ENCODE measurements around the gene GSX2. TPM values are rescaled to one million over a fixed set of nuclear protein-coding genes. Genes with fewer than 3 reads are reported as not detected.
"Not testable (repeated sequence)": the region's sequence is repeated elsewhere in the genome, so short reads cannot be mapped to it uniquely, and the experiment has no call there.

The GSX2 gene
- total and polyA plus RNA-seq, 5 donors, result not detected

GRCh38 chr4:54107951-54108748 is 8.2 kb downstream of the GSX2 start:
- ATAC-seq (no peak), DNase-seq (no peak)
- Histone ChIP-seq H3K27ac (ENCODE audit: low read length) (no peak overlapping the region), H3K4me1 (ENCODE audit: control insufficient read depth, insufficient read depth, low read length) (peaks cover 4% of the 10 kb centered on the region), H3K4me3 (ENCODE audit: low read length) (no peak overlapping the region), H3K9me3 (ENCODE audit: control insufficient read depth, low read length) (no peaks in the 10 kb centered on the region), H3K27me3 (ENCODE audit: control insufficient read depth, insufficient read depth) (no peaks in the 10 kb centered on the region)
- intact Hi-C loops (cut with DNase I), result loop anchor here in 1 of 4 donors (10.0 kb wide), 1 partner anchor 107 kb away; no protein-coding TSS in a partner anchor
- WGBS, result 31% methylated on average over 22 of the region's 22 CpGs

- WGBS, result 16% methylated on average over 51 of the region's 51 CpGs
- H3K27ac ChIP-seq (ENCODE audit: low read length), result no peak overlapping the region
- peak overlapping the region; percentile 8 for H3K4me3 ChIP-seq (ENCODE audit: low read length)
- peak in 1 of 2 donors; percentile 62 for ATAC-seq
- H3K27me3 ChIP-seq (ENCODE audit: control insufficient read depth, insufficient read depth), result no peaks in the 10 kb centered on the region
- H3K9me3 ChIP-seq (ENCODE audit: control insufficient read depth, low read length), result no peaks in the 10 kb centered on the region
- intact Hi-C loops (cut with DNase I), result loop anchor here in 1 of 4 donors (10.0 kb wide), 1 partner anchor 105 kb away; no protein-coding TSS in a partner anchor
- H3K4me1 ChIP-seq (ENCODE audit: control insufficient read depth, insufficient read depth, low read length), result peaks cover 4% of the 10 kb centered on the region
- peak in 1 of 3 donors; percentile 61 for DNase-seq
These were observed 9.5 kb downstream of the GSX2 start for GRCh38 chr4:54109241-54110018.

- DNase-seq, result no peak
- H3K4me3 ChIP-seq (ENCODE audit: low read length), result peak overlapping the region; percentile 8
- intact Hi-C loops (cut with DNase I), result no loop called here
- 23% methylated on average over 10 of the region's 10 CpGs for WGBS
- no peak for ATAC-seq
- H3K27me3 ChIP-seq (ENCODE audit: control insufficient read depth, insufficient read depth), result no peaks in the 10 kb centered on the region
- peaks cover 4% of the 10 kb centered on the region for H3K4me1 ChIP-seq (ENCODE audit: control insufficient read depth, insufficient read depth, low read length)
- no peak overlapping the region for H3K27ac ChIP-seq (ENCODE audit: low read length)
- no peaks in the 10 kb centered on the region for H3K9me3 ChIP-seq (ENCODE audit: control insufficient read depth, low read length)
These were observed 10.1 kb downstream of the GSX2 start for GRCh38 chr4:54110019-54110416.

- DNase-seq; ATAC-seq; H3K4me3 ChIP-seq (ENCODE audit: low read length); intact Hi-C loops (cut with DNase I); H3K9me3 ChIP-seq (ENCODE audit: control insufficient read depth, low read length); H3K27me3 ChIP-seq (ENCODE audit: control insufficient read depth, insufficient read depth); H3K27ac ChIP-seq (ENCODE audit: low read length); H3K4me1 ChIP-seq (ENCODE audit: control insufficient read depth, insufficient read depth, low read length): not testable (repeated sequence)
- 92% methylated on average over 1 of the region's 1 CpG for WGBS
These were observed 13.2 kb downstream of the GSX2 start for GRCh38 chr4:54113206-54113605.

- ATAC-seq; DNase-seq; H3K27me3 ChIP-seq (ENCODE audit: control insufficient read depth, insufficient read depth); H3K9me3 ChIP-seq (ENCODE audit: control insufficient read depth, low read length); intact Hi-C loops (cut with DNase I); H3K27ac ChIP-seq (ENCODE audit: low read length); H3K4me3 ChIP-seq (ENCODE audit: low read length); H3K4me1 ChIP-seq (ENCODE audit: control insufficient read depth, insufficient read depth, low read length): not testable (repeated sequence)
- 79% methylated on average over 6 of the region's 6 CpGs for WGBS
These were observed 16.3 kb downstream of the GSX2 start for GRCh38 chr4:54116246-54116645.

- no peak for DNase-seq
- Histone ChIP-seq H3K27ac (ENCODE audit: low read length) (no peak overlapping the region), H3K27me3 (ENCODE audit: control insufficient read depth, insufficient read depth) (no peaks in the 10 kb centered on the region), H3K9me3 (ENCODE audit: control insufficient read depth, low read length) (no peaks in the 10 kb centered on the region), H3K4me3 (ENCODE audit: low read length) (no peak overlapping the region), H3K4me1 (ENCODE audit: control insufficient read depth, insufficient read depth, low read length) (no peaks in the 10 kb centered on the region)
- WGBS, result 54% methylated on average over 5 of the region's 5 CpGs
- no peak for ATAC-seq
- intact Hi-C loops (cut with DNase I), result no loop called here
These were observed 19.1 kb downstream of the GSX2 start for GRCh38 chr4:54118850-54119589.

GRCh38 chr4:54120518-54120917 is 20.6 kb downstream of the GSX2 start:
- no peak for ATAC-seq
- H3K27me3 ChIP-seq (ENCODE audit: control insufficient read depth, insufficient read depth), result no peaks in the 10 kb centered on the region
- H3K9me3 ChIP-seq (ENCODE audit: control insufficient read depth, low read length), result no peaks in the 10 kb centered on the region
- no peaks in the 10 kb centered on the region for H3K4me1 ChIP-seq (ENCODE audit: control insufficient read depth, insufficient read depth, low read length)
- no peak for DNase-seq
- H3K4me3 ChIP-seq (ENCODE audit: low read length), result no peak overlapping the region
- H3K27ac ChIP-seq (ENCODE audit: low read length), result no peak overlapping the region
- intact Hi-C loops (cut with DNase I), result no loop called here

GRCh38 chr4:54127660-54128059 is 27.7 kb downstream of the GSX2 start:
- no peaks in the 10 kb centered on the region for H3K4me1 ChIP-seq (ENCODE audit: control insufficient read depth, insufficient read depth, low read length)
- 96% methylated on average over 1 of the region's 1 CpG for WGBS
- DNase-seq, result no peak
- ATAC-seq, result no peak
- no peaks in the 10 kb centered on the region for H3K27me3 ChIP-seq (ENCODE audit: control insufficient read depth, insufficient read depth)
- H3K4me3 ChIP-seq (ENCODE audit: low read length), result no peak overlapping the region
- no peaks in the 10 kb centered on the region for H3K9me3 ChIP-seq (ENCODE audit: control insufficient read depth, low read length)
- intact Hi-C loops (cut with DNase I), result no loop called here
- no peak overlapping the region for H3K27ac ChIP-seq (ENCODE audit: low read length)

- DNase-seq; H3K27ac ChIP-seq (ENCODE audit: low read length); intact Hi-C loops (cut with DNase I); ATAC-seq; H3K27me3 ChIP-seq (ENCODE audit: control insufficient read depth, insufficient read depth); H3K9me3 ChIP-seq (ENCODE audit: control insufficient read depth, low read length); H3K4me1 ChIP-seq (ENCODE audit: control insufficient read depth, insufficient read depth, low read length); H3K4me3 ChIP-seq (ENCODE audit: low read length): not testable (repeated sequence)
- 78% methylated on average over 2 of the region's 2 CpGs for WGBS
These were observed 28.7 kb downstream of the GSX2 start for GRCh38 chr4:54128694-54129093.

GRCh38 chr4:54139332-54139731 is 39.4 kb downstream of the GSX2 start:
- DNase-seq (no peak), ATAC-seq (no peak)
- H3K27ac ChIP-seq (ENCODE audit: low read length), result no peak overlapping the region
- intact Hi-C loops (cut with DNase I), result no loop called here
- H3K4me3 ChIP-seq (ENCODE audit: low read length), result no peak overlapping the region
- H3K27me3 ChIP-seq (ENCODE audit: control insufficient read depth, insufficient read depth), result no peaks in the 10 kb centered on the region
- no peaks in the 10 kb centered on the region for H3K9me3 ChIP-seq (ENCODE audit: control insufficient read depth, low read length)
- peaks cover 2% of the 10 kb centered on the region for H3K4me1 ChIP-seq (ENCODE audit: control insufficient read depth, insufficient read depth, low read length)
- 48% methylated on average over 4 of the region's 4 CpGs for WGBS

GRCh38 chr4:54140287-54140686 is 40.3 kb downstream of the GSX2 start:
- intact Hi-C loops (cut with DNase I), result no loop called here
- Histone ChIP-seq H3K27me3 (ENCODE audit: control insufficient read depth, insufficient read depth) (no peaks in the 10 kb centered on the region), H3K9me3 (ENCODE audit: control insufficient read depth, low read length) (no peaks in the 10 kb centered on the region), H3K4me1 (ENCODE audit: control insufficient read depth, insufficient read depth, low read length) (peaks cover 2% of the 10 kb centered on the region), H3K27ac (ENCODE audit: low read length) (no peak overlapping the region), H3K4me3 (ENCODE audit: low read length) (no peak overlapping the region)
- WGBS, result 93% methylated on average over 1 of the region's 1 CpG
- ATAC-seq (no peak), DNase-seq (no peak)

Data from right cardiac atrium (tissue), 5 donors.